HCT116 (cell line): ENCODE data around the gene ATP6V1B1. TPM values are rescaled to one million over a fixed set of nuclear protein-coding genes. Genes with fewer than 3 reads are reported as not detected.

Experiments
- ATAC-seq: fragments of 200-7000 bp; cut with Tn5 transposase; 2 replicates; pipeline ENCODE4 v1.9.1; 2020; ENCODE audit warnings: mild to moderate bottlenecking, moderate library complexity
- BruUV-seq: library from RNA; stranded (reverse); fragments of 400-500 nt; replicated peaks from 2 replicates; lab custom pipeline; 2021; lab: Mats Ljungman, UMichigan
- CTCF ChIA-PET: fragments of 300-600 bp; sonication (Branson Sonifier 250); formaldehyde crosslinking; loops from one replicate; lab custom pipeline; 2021; ENCODE audit warnings: antibody characterized with exemption; lab: Charles Lee
- POLR2A ChIA-PET: fragments of 300-600, 350-600 bp; sonication (Branson Sonifier 250); formaldehyde crosslinking; loops from one replicate; lab custom pipeline; 2021; ENCODE audit warnings: antibody characterized with exemption; lab: Charles Lee
- RAD21 ChIA-PET, 2 experiments: fragments of 300-600 bp; sonication (Branson Sonifier 250); formaldehyde crosslinking; loops; one replicate each; lab custom pipeline; 2023; ENCODE audit warnings: low total read pairs in 2 of 2; ENCODE audit not compliant: uncharacterized antibody in 2 of 2, unreplicated experiment in 2 of 2, low non-redundant PET in 1 of 2; lab: Charles Lee
- DNase-seq: peaks from one replicate; pipeline ENCODE4 v3.0.0-alpha.2; 2010; ENCODE audit warnings: low read depth, low spot score
- H2AFZ ChIP-seq: fragments of 200-600 bp; shearing (Covaris generic), sonication (generic); 2 replicates; pipeline ENCODE4 v1.6.1; 2017; ENCODE audit warnings: low read depth, mixed run types, mixed read lengths, antibody characterized with exemption, low read length; ENCODE audit not compliant: poor library complexity, severe bottlenecking
- H3K27ac ChIP-seq: 2 replicates; pipeline ENCODE4 v1.5.1; 2012; ENCODE audit warnings: low read depth, low read length
- H3K27me3 ChIP-seq: fragments of 200-600 bp; sonication (generic); 2 replicates; pipeline ENCODE4 v1.6.1; 2016; ENCODE audit warnings: mixed run types, low read length, mixed read lengths; ENCODE audit not compliant: insufficient read depth
- H3K36me3 ChIP-seq, 2 experiments: fragments of 200-500 bp in 1 of 2; fragments of 200-600 bp in 1 of 2; sonication (Bioruptor generic) in 1 of 2; sonication (generic) in 1 of 2; 2 replicates each; pipeline versions ENCODE4 v1.5.1 to v1.6.1; 2014 to 2016; ENCODE audit warnings: low read length in 2 of 2, inconsistent platforms in 1 of 2, mixed read lengths in 1 of 2, mixed run types in 1 of 2; ENCODE audit not compliant: insufficient read depth in 2 of 2, control insufficient read depth in 1 of 2
- H3K4me1 ChIP-seq, 2 experiments: fragments of 200-600 bp in 1 of 2; sonication (generic) in 1 of 2; 2 replicates each; pipeline versions ENCODE4 v1.5.1 to v1.6.1; 2012 to 2017; ENCODE audit warnings: low read length in 2 of 2, inconsistent platforms in 1 of 2, mild to moderate bottlenecking in 1 of 2, mixed read lengths in 1 of 2, mixed run types in 1 of 2, moderate library complexity in 1 of 2; ENCODE audit not compliant: insufficient read depth in 2 of 2, control insufficient read depth in 1 of 2
- H3K4me2 ChIP-seq: fragments of 200-600 bp; sonication (generic); 2 replicates; pipeline ENCODE4 v1.6.1; 2017; ENCODE audit warnings: mixed run types, low read length, mixed read lengths
- H3K4me3 ChIP-seq, 2 experiments: fragments of 200-600 bp in 1 of 2; sonication (generic) in 1 of 2; replicated peaks in 1 of 2; 2 replicates each; pipeline ENCODE4 v1.5.1; 2011 to 2016; ENCODE audit warnings: low read length in 2 of 2, control low read depth in 1 of 2, low read depth in 1 of 2, mild to moderate bottlenecking in 1 of 2, mixed read lengths in 1 of 2, mixed run types in 1 of 2
- H3K79me2 ChIP-seq: fragments of 200-600 bp; sonication (generic); 2 replicates; pipeline ENCODE4 v1.6.1; 2017; ENCODE audit warnings: mild to moderate bottlenecking, mixed run types, low read length, moderate library complexity, mixed read lengths; ENCODE audit not compliant: insufficient read depth
- H3K9ac ChIP-seq: fragments of 200-600 bp; sonication (generic); 2 replicates; pipeline ENCODE4 v1.6.1; 2016; ENCODE audit warnings: low read length, mixed read lengths
- H3K9me2 ChIP-seq: fragments of 200-600 bp; sonication (generic), shearing (Covaris generic); 2 replicates; pipeline ENCODE4 v1.6.1; 2017; ENCODE audit warnings: mixed run types, mild to moderate bottlenecking, moderate library complexity; ENCODE audit not compliant: insufficient read depth
- H3K9me3 ChIP-seq, 2 experiments: fragments of 200-500 bp in 1 of 2; fragments of 200-600 bp in 1 of 2; sonication (Bioruptor generic) in 1 of 2; sonication (generic) in 1 of 2; 2 replicates each; pipeline ENCODE4 v1.6.1; 2014 to 2017; ENCODE audit warnings: low read length in 2 of 2, mixed read lengths in 2 of 2, inconsistent platforms in 1 of 2, low read depth in 1 of 2, mild to moderate bottlenecking in 1 of 2, mixed run types in 1 of 2, moderate library complexity in 1 of 2; ENCODE audit not compliant: control insufficient read depth in 1 of 2, insufficient read depth in 1 of 2
- H4K20me1 ChIP-seq: fragments of 200-600 bp; sonication (generic), shearing (Covaris generic); 2 replicates; pipeline ENCODE4 v1.6.1; 2017; ENCODE audit warnings: mixed run types, mild to moderate bottlenecking, moderate library complexity; ENCODE audit not compliant: insufficient read depth
- CEBPB ChIP-seq: IDR thresholded peaks from 2 replicates; pipeline ENCODE4 v1.6.1; 2012; ENCODE audit warnings: low read depth
- EGR1 ChIP-seq: IDR thresholded peaks from 2 replicates; pipeline ENCODE4 v1.6.1; 2012; ENCODE audit warnings: low read depth
- FOSL1 ChIP-seq: IDR thresholded peaks from 2 replicates; pipeline ENCODE4 v1.6.1; 2012; ENCODE audit warnings: low read depth
- POLR2AphosphoS5 ChIP-seq: IDR thresholded peaks from 2 replicates; pipeline ENCODE4 v1.6.1; 2011; ENCODE audit warnings: mild to moderate bottlenecking, low read depth, low read length, moderate library complexity
- RAD21 ChIP-seq: IDR thresholded peaks from 2 replicates; pipeline ENCODE4 v1.6.1; 2012; ENCODE audit warnings: low read depth, mild to moderate bottlenecking
- SIN3A ChIP-seq: IDR thresholded peaks from 2 replicates; pipeline ENCODE4 v1.6.1; 2012; ENCODE audit warnings: low read depth
- SP1 ChIP-seq: IDR thresholded peaks from 2 replicates; pipeline ENCODE4 v1.6.1; 2012; ENCODE audit warnings: low read depth
- ZFX ChIP-seq: fragments of 450-650 bp; IDR thresholded peaks from 2 replicates; pipeline ENCODE4 v1.6.1; 2017
- ZNF274 ChIP-seq: fragments of 200-500 bp; sonication (Bioruptor generic); IDR thresholded peaks from 2 replicates; pipeline ENCODE4 v1.6.1; 2014; ENCODE audit warnings: mild to moderate bottlenecking, low read depth, low read length, inconsistent platforms
- intact Hi-C: fragments of 100-400 bp; cut with micrococcal nuclease; formaldehyde crosslinking; loops from 2 replicates; pipeline ENCODE4 v1.10.0; 2022
- total RNA-seq: library from RNA; stranded (reverse); gene quantifications from one replicate; pipeline ENCODE4 v1.2.1, GENCODE V29; 2021; ENCODE audit not compliant: unreplicated experiment
- TF ChIP-seq, protein P1 (sequence below): IDR thresholded peaks from 2 replicates; pipeline ENCODE4 v1.6.1; 2012
- TF ChIP-seq, protein P2 (sequence below): IDR thresholded peaks from 2 replicates; pipeline ENCODE4 v1.6.1; 2011; ENCODE audit warnings: mild to moderate bottlenecking, low read length, moderate library complexity; ENCODE audit not compliant: insufficient replicate concordance; ENCODE audit errors: extremely low read depth

Gene ATP6V1B1
- total RNA-seq, 1 experiment from 2014 or later = 0.74 TPM

DNA sequence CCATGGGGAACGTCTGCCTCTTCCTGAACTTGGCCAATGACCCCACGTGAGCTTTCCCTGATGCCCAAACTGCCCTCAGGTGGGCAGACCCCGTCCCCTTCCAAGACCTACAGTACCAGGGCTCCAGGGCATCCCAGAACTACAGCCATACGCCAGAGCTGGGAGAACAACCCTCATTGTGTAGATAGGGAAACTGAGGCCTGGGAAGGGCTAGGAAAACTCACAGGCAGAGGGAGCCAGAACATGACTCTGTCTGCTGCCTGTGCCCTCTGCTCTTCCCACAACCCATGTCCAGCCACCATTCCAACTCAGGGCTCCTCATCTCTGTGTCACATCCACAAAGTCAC is 25.9 kb downstream of the ATP6V1B1 start:
- no peaks in the 10 kb centered on the region for H3K36me3 ChIP-seq
- H4K20me1 ChIP-seq = no peaks in the 10 kb centered on the region
- no peaks in the 10 kb centered on the region for H3K9me2 ChIP-seq
- ATAC-seq (no peak), DNase-seq (no peak)
- RAD21 ChIA-PET = no interaction called here
- no peak overlapping the region for H3K4me3 ChIP-seq
- H3K9ac ChIP-seq = no peak overlapping the region
- H3K79me2 ChIP-seq = no peaks in the 10 kb centered on the region
- no peak overlapping the region for H3K27ac ChIP-seq
- no peaks in the 10 kb centered on the region for H3K27me3 ChIP-seq
- no peak overlapping the region for H2AFZ ChIP-seq
- TF ChIP-seq ZFX (no peak), POLR2AphosphoS5 (no peak), EGR1 (no peak), SIN3A (no peak), CEBPB (no peak), ZNF274 (no peak), RAD21 (no peak), FOSL1 (no peak), SP1 (no peak)
- TF ChIP-seq, protein P1, sequence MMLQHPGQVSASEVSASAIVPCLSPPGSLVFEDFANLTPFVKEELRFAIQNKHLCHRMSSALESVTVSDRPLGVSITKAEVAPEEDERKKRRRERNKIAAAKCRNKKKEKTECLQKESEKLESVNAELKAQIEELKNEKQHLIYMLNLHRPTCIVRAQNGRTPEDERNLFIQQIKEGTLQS = no peak
- TF ChIP-seq, protein P2, sequence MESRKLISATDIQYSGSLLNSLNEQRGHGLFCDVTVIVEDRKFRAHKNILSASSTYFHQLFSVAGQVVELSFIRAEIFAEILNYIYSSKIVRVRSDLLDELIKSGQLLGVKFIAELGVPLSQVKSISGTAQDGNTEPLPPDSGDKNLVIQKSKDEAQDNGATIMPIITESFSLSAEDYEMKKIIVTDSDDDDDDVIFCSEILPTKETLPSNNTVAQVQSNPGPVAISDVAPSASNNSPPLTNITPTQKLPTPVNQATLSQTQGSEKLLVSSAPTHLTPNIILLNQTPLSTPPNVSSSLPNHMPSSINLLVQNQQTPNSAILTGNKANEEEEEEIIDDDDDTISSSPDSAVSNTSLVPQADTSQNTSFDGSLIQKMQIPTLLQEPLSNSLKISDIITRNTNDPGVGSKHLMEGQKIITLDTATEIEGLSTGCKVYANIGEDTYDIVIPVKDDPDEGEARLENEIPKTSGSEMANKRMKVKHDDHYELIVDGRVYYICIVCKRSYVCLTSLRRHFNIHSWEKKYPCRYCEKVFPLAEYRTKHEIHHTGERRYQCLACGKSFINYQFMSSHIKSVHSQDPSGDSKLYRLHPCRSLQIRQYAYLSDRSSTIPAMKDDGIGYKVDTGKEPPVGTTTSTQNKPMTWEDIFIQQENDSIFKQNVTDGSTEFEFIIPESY = no peak
- no peak overlapping the region for H3K4me2 ChIP-seq
- H3K9me3 ChIP-seq = no peaks in the 10 kb centered on the region
- intact Hi-C loops = no loop called here
- H3K4me1 ChIP-seq = peaks cover 4 to 12% of the 10 kb centered on the region in 2 experiments; a peak in 3 of 4 replicates
- BruUV-seq = no TSS peak
- POLR2A ChIA-PET = no interaction called here
- CTCF ChIA-PET = no interaction called here
